Measurements from ENCODE around the gene SKI.

The SKI gene

GRCh38 chr1:2340086-2340917 is 112.2 kb downstream of the SKI start:
- 85% methylated on average over 24 of the region's 24 CpGs for WGBS
- no peaks in the 10 kb centered on the region for H3K9me3 ChIP-seq (ENCODE audit: insufficient read depth, low read depth, low read length)

GRCh38 chr1:2340918-2341254 is 112.8 kb downstream of the SKI start:
- no peak overlapping the region for H3K27ac ChIP-seq (ENCODE audit: low read depth, low read length)
- H3K4me1 ChIP-seq (ENCODE audit: insufficient read depth, low read length): no peaks in the 10 kb centered on the region
- H3K9me3 ChIP-seq (ENCODE audit: insufficient read depth, low read depth, low read length): no peaks in the 10 kb centered on the region
- H3K36me3 ChIP-seq (ENCODE audit: insufficient read depth, low read length): no peaks in the 10 kb centered on the region
- no peak overlapping the region for H3K9ac ChIP-seq (ENCODE audit: low read depth, low read length)
- no peak overlapping the region for H3K4me3 ChIP-seq (ENCODE audit: low read length)
- no peaks in the 10 kb centered on the region for H3K27me3 ChIP-seq (ENCODE audit: insufficient read depth, low read length)
- 97% methylated on average over 14 of the region's 14 CpGs for WGBS

More at GRCh38 chr1:2340086-2340917, 112.2 kb downstream of the SKI start:
- no peak overlapping the region for H3K4me3 ChIP-seq (ENCODE audit: low read length)
- no peaks in the 10 kb centered on the region for H3K27me3 ChIP-seq (ENCODE audit: insufficient read depth, low read length)
- no peaks in the 10 kb centered on the region for H3K36me3 ChIP-seq (ENCODE audit: insufficient read depth, low read length)
- no peak overlapping the region for H3K9ac ChIP-seq (ENCODE audit: low read depth, low read length)
- no peaks in the 10 kb centered on the region for H3K4me1 ChIP-seq (ENCODE audit: insufficient read depth, low read length)
- no peak overlapping the region for H3K27ac ChIP-seq (ENCODE audit: low read depth, low read length)

- 95% methylated on average over 29 of the region's 29 CpGs for WGBS
- Histone ChIP-seq H3K4me3 (ENCODE audit: low read length) (no peak overlapping the region), H3K27ac (ENCODE audit: low read depth, low read length) (no peak overlapping the region), H3K27me3 (ENCODE audit: insufficient read depth, low read length) (no peaks in the 10 kb centered on the region), H3K9me3 (ENCODE audit: insufficient read depth, low read depth, low read length) (no peaks in the 10 kb centered on the region), H3K36me3 (ENCODE audit: insufficient read depth, low read length) (no peaks in the 10 kb centered on the region), H3K9ac (ENCODE audit: low read depth, low read length) (no peak overlapping the region), H3K4me1 (ENCODE audit: insufficient read depth, low read length) (no peaks in the 10 kb centered on the region)
Observed at GRCh38 chr1:2341706-2342383, 113.7 kb downstream of the SKI start.

GRCh38 chr1:2342384-2343022 is 114.4 kb downstream of the SKI start:
- no peaks in the 10 kb centered on the region for H3K36me3 ChIP-seq (ENCODE audit: insufficient read depth, low read length)
- no peak overlapping the region for H3K27ac ChIP-seq (ENCODE audit: low read depth, low read length)
- H3K4me1 ChIP-seq (ENCODE audit: insufficient read depth, low read length): no peaks in the 10 kb centered on the region
- H3K4me3 ChIP-seq (ENCODE audit: low read length): no peak overlapping the region
- WGBS: 95% methylated on average over 20 of the region's 21 CpGs
- H3K27me3 ChIP-seq (ENCODE audit: insufficient read depth, low read length): no peaks in the 10 kb centered on the region
- H3K9me3 ChIP-seq (ENCODE audit: insufficient read depth, low read depth, low read length): no peaks in the 10 kb centered on the region
- no peak overlapping the region for H3K9ac ChIP-seq (ENCODE audit: low read depth, low read length)

GRCh38 chr1:2343023-2343935 is 115.2 kb downstream of the SKI start:
- Histone ChIP-seq H3K4me1 (ENCODE audit: insufficient read depth, low read length) (no peaks in the 10 kb centered on the region), H3K9ac (ENCODE audit: low read depth, low read length) (no peak overlapping the region), H3K27ac (ENCODE audit: low read depth, low read length) (no peak overlapping the region), H3K27me3 (ENCODE audit: insufficient read depth, low read length) (no peaks in the 10 kb centered on the region), H3K4me3 (ENCODE audit: low read length) (no peak overlapping the region), H3K36me3 (ENCODE audit: insufficient read depth, low read length) (no peaks in the 10 kb centered on the region), H3K9me3 (ENCODE audit: insufficient read depth, low read depth, low read length) (no peaks in the 10 kb centered on the region)
- 92% methylated on average over 39 of the region's 39 CpGs for WGBS

- no peak overlapping the region for H3K4me3 ChIP-seq (ENCODE audit: low read length)
- H3K9ac ChIP-seq (ENCODE audit: low read depth, low read length): no peak overlapping the region
- H3K27me3 ChIP-seq (ENCODE audit: insufficient read depth, low read length): no peaks in the 10 kb centered on the region
- H3K27ac ChIP-seq (ENCODE audit: low read depth, low read length): no peak overlapping the region
- H3K9me3 ChIP-seq (ENCODE audit: insufficient read depth, low read depth, low read length): no peaks in the 10 kb centered on the region
- H3K4me1 ChIP-seq (ENCODE audit: insufficient read depth, low read length): no peaks in the 10 kb centered on the region
- H3K36me3 ChIP-seq (ENCODE audit: insufficient read depth, low read length): no peaks in the 10 kb centered on the region
- 95% methylated on average over 24 of the region's 24 CpGs for whole genome bisulfite sequencing
Observed at GRCh38 chr1:2344121-2344681, 116.1 kb downstream of the SKI start.

- Histone ChIP-seq H3K27ac (ENCODE audit: low read depth, low read length) (no peak overlapping the region), H3K9ac (ENCODE audit: low read depth, low read length) (no peak overlapping the region), H3K36me3 (ENCODE audit: insufficient read depth, low read length) (no peaks in the 10 kb centered on the region), H3K9me3 (ENCODE audit: insufficient read depth, low read depth, low read length) (no peaks in the 10 kb centered on the region), H3K27me3 (ENCODE audit: insufficient read depth, low read length) (no peaks in the 10 kb centered on the region), H3K4me1 (ENCODE audit: insufficient read depth, low read length) (no peaks in the 10 kb centered on the region), H3K4me3 (ENCODE audit: low read length) (no peak overlapping the region)
- WGBS: 94% methylated on average over 29 of the region's 29 CpGs
Observed at GRCh38 chr1:2344744-2345296, 116.7 kb downstream of the SKI start.

GRCh38 chr1:2345297-2346075 is 117.4 kb downstream of the SKI start:
- no peak overlapping the region; the same call in 1 of the 2 replicates for H3K9ac ChIP-seq (ENCODE audit: low read depth, low read length)
- no peaks in the 10 kb centered on the region for H3K9me3 ChIP-seq (ENCODE audit: insufficient read depth, low read depth, low read length)
- no peaks in the 10 kb centered on the region for H3K36me3 ChIP-seq (ENCODE audit: insufficient read depth, low read length)
- no peaks in the 10 kb centered on the region for H3K27me3 ChIP-seq (ENCODE audit: insufficient read depth, low read length)
- WGBS: 94% methylated on average over 24 of the region's 24 CpGs
- H3K27ac ChIP-seq (ENCODE audit: low read depth, low read length): no peak overlapping the region
- no peaks in the 10 kb centered on the region for H3K4me1 ChIP-seq (ENCODE audit: insufficient read depth, low read length)
- no peak overlapping the region for H3K4me3 ChIP-seq (ENCODE audit: low read length)

- WGBS: 92% methylated on average over 17 of the region's 17 CpGs
- no peak overlapping the region for H3K27ac ChIP-seq (ENCODE audit: low read depth, low read length)
- no peaks in the 10 kb centered on the region for H3K27me3 ChIP-seq (ENCODE audit: insufficient read depth, low read length)
- H3K4me1 ChIP-seq (ENCODE audit: insufficient read depth, low read length): no peaks in the 10 kb centered on the region
- no peak overlapping the region for H3K9ac ChIP-seq (ENCODE audit: low read depth, low read length)
- H3K4me3 ChIP-seq (ENCODE audit: low read length): no peak overlapping the region
- H3K9me3 ChIP-seq (ENCODE audit: insufficient read depth, low read depth, low read length): no peaks in the 10 kb centered on the region
- H3K36me3 ChIP-seq (ENCODE audit: insufficient read depth, low read length): no peaks in the 10 kb centered on the region
Observed at GRCh38 chr1:2346691-2347408, 118.7 kb downstream of the SKI start.

Measured in HUES64 (cell line).